HepG2 (cell line): Measurements from ENCODE around the gene MRPL10. TPM values are rescaled to one million over a fixed set of nuclear protein-coding genes. Genes with fewer than 3 reads are reported as not detected.

Source experiments
- ATAC-seq: fragments of 200-7000 bp; cut with Tn5 transposase; 3 replicates; pipeline ENCODE4 v1.9.1; 2020; ENCODE audit warnings: mild to moderate bottlenecking, moderate library complexity
- BruUV-seq: library from RNA; stranded (reverse); fragments of 400-500 nt; replicated peaks from 2 replicates; lab custom pipeline; 2021; lab: Mats Ljungman, UMichigan
- CTCF ChIA-PET: fragments of 300-600 bp; formaldehyde crosslinking; extraction: SDS; loops from one replicate; lab custom pipeline; 2021; ENCODE audit warnings: low total read pairs, inconsistent platforms, low intra/inter-chr PET ratio; lab: Yijun Ruan, JAX
- POLR2A ChIA-PET: fragments of 350-600 bp; sonication (Branson Sonifier 250); formaldehyde crosslinking; loops from one replicate; lab custom pipeline; 2020; ENCODE audit warnings: antibody characterized with exemption, inconsistent platforms; lab: Yijun Ruan, JAX
- DNase-seq: peaks from one replicate; pipeline ENCODE4 v3.0.0-alpha.2; 2015; ENCODE audit warnings: low spot score
- FAIRE-seq: peaks from 3 replicates; lab custom pipeline; 2011; peaks lifted over from hg19 to GRCh38; lab: Jason Lieb, UNC
- H2AFZ ChIP-seq: one replicate; pipeline ENCODE4 v1.6.1; 2011; ENCODE audit warnings: low read length, inconsistent platforms
- H3K27ac ChIP-seq: fragments of 300-600 bp; 3 replicates; pipeline ENCODE4 v1.8.0; 2011; ENCODE audit warnings: mixed run types, mild to moderate bottlenecking, mixed read lengths, low read length, inconsistent platforms; ENCODE audit not compliant: insufficient read depth; ENCODE audit errors: extremely low read length
- H3K27me3 ChIP-seq, 2 experiments: fragments of 200-600 bp in 1 of 2; 2 replicates in 1 of 2; 3 replicates in 1 of 2; pipeline versions ENCODE4 v1.6.0 to v1.8.0; 2011; ENCODE audit warnings: low read length in 2 of 2, mild to moderate bottlenecking in 2 of 2, moderate library complexity in 2 of 2, inconsistent platforms in 1 of 2; ENCODE audit not compliant: insufficient read depth in 2 of 2, control insufficient read depth in 1 of 2
- H3K36me3 ChIP-seq, 2 experiments: fragments of 200-600 bp in 1 of 2; replicated peaks in 1 of 2; 2 replicates in 1 of 2; 3 replicates in 1 of 2; pipeline versions ENCODE4 v1.5.1 to v1.8.0; 2011; ENCODE audit warnings: low read length in 2 of 2, inconsistent platforms in 1 of 2; ENCODE audit not compliant: insufficient read depth in 2 of 2, control insufficient read depth in 1 of 2
- H3K4me1 ChIP-seq: 2 replicates; pipeline ENCODE4 v1.5.1; 2012; ENCODE audit warnings: low read length, inconsistent platforms; ENCODE audit not compliant: insufficient read depth
- H3K4me2 ChIP-seq: 2 replicates; pipeline ENCODE4 v1.6.0; 2011; ENCODE audit warnings: low read depth, low read length, inconsistent platforms
- H3K4me3 ChIP-seq, 3 experiments: fragments of 200-600 bp in 1 of 3; sonication (generic), shearing (Covaris generic) in 1 of 3; replicated peaks in 1 of 3; 2 replicates each; pipeline ENCODE4 v1.5.1; 2011 to 2016; ENCODE audit warnings: low read length in 3 of 3, inconsistent platforms in 2 of 3, low read depth in 2 of 3, mild to moderate bottlenecking in 2 of 3, control low read depth in 1 of 3, mixed read lengths in 1 of 3; ENCODE audit not compliant: insufficient read depth in 1 of 3
- H3K79me2 ChIP-seq: one replicate; pipeline ENCODE4 v1.6.1; 2011; ENCODE audit warnings: low read length, inconsistent platforms; ENCODE audit not compliant: insufficient read depth
- H3K9ac ChIP-seq: 2 replicates; pipeline ENCODE4 v1.6.0; 2011; ENCODE audit warnings: mild to moderate bottlenecking, low read depth, low read length, inconsistent platforms; ENCODE audit not compliant: insufficient read depth
- H3K9me3 ChIP-seq: 2 replicates; pipeline ENCODE4 v1.5.1; 2012; ENCODE audit warnings: mild to moderate bottlenecking, low read length
- H4K20me1 ChIP-seq: 2 replicates; pipeline ENCODE4 v1.6.0; 2011; ENCODE audit warnings: inconsistent platforms, mild to moderate bottlenecking, low read length, moderate library complexity; ENCODE audit not compliant: insufficient read depth
- AKAP8 ChIP-seq: sonication (generic); formaldehyde crosslinking; IDR thresholded peaks from 2 replicates; pipeline ENCODE4 v1.5.1; 2020; ENCODE audit warnings: mild to moderate bottlenecking, missing genetic modification reagents
- KDM1A ChIP-seq: IDR thresholded peaks from 2 replicates; pipeline ENCODE4 v1.6.1; 2016; ENCODE audit warnings: missing compliant biosample characterization
- MAF1 ChIP-seq: sonication (generic); formaldehyde crosslinking; IDR thresholded peaks from 2 replicates; pipeline ENCODE4 v1.5.0; 2020; ENCODE audit warnings: missing genetic modification reagents, borderline replicate concordance
- RELA ChIP-seq: sonication (generic); formaldehyde crosslinking; IDR thresholded peaks from 2 replicates; pipeline ENCODE4 v1.4.0; 2020; ENCODE audit warnings: missing genetic modification reagents
- SCMH1 ChIP-seq: sonication (generic); formaldehyde crosslinking; IDR thresholded peaks from 2 replicates; pipeline ENCODE4 v1.9.0; 2021; ENCODE audit warnings: missing genetic modification reagents, mild to moderate bottlenecking, borderline replicate concordance
- TBX2 ChIP-seq: sonication (generic); formaldehyde crosslinking; IDR thresholded peaks from 2 replicates; pipeline ENCODE4 v1.5.0; 2020; ENCODE audit warnings: missing genetic modification reagents, mild to moderate bottlenecking, borderline replicate concordance
- ZNF225 ChIP-seq: sonication (generic); formaldehyde crosslinking; IDR thresholded peaks from 2 replicates; pipeline ENCODE4 v1.4.0; 2020; ENCODE audit warnings: mild to moderate bottlenecking, missing genetic modification reagents
- ZNF235 ChIP-seq: sonication (generic); formaldehyde crosslinking; IDR thresholded peaks from 2 replicates; pipeline ENCODE4 v1.8.1; 2023; ENCODE audit warnings: mild to moderate bottlenecking, missing genetic modification reagents, borderline replicate concordance
- ZNF264 ChIP-seq: sonication (generic); formaldehyde crosslinking; IDR thresholded peaks from 2 replicates; pipeline ENCODE4 v1.4.0; 2020; ENCODE audit warnings: missing genetic modification reagents
- ZNF674 ChIP-seq: sonication (generic); formaldehyde crosslinking; IDR thresholded peaks from 2 replicates; pipeline ENCODE4 v1.5.0; 2020; ENCODE audit warnings: low read depth, mild to moderate bottlenecking, missing genetic modification reagents
- WGBS: methylation state at CpG from one replicate; pipeline ENCODE4 v1.1.6; 2017; ENCODE audit warnings: low lambda C conversion rate; 5-methylcytosine and 5-hydroxymethylcytosine counted together
- in situ Hi-C: cut with HindIII; loops from 2 replicates; pipeline ENCODE4 v1.10.0; 2017; ENCODE audit warnings: low pct_unique_long_range_greater_than_20kb; ENCODE audit not compliant: extremely low pct_ligation_motif_present
- intact Hi-C: fragments of 100-400 bp; cut with micrococcal nuclease; formaldehyde crosslinking; loops from one replicate; pipeline ENCODE4 v1.10.0; 2022; ENCODE audit not compliant: unreplicated experiment
- polyA plus RNA-seq, 8 experiments: library from polyadenylated mRNA; depleted of rRNA in 3 of 8; stranded (reverse) in 7 of 8; unstranded in 1 of 8; fragments of >200 nt; fragmentation: Illumina TruSeq in 4 of 8; extraction: Trizol in 4 of 8; gene quantifications; 2 replicates each; pipeline versions ENCODE4 v1.2.1 to v1.2.3, GENCODE V29; 2011 to 2016; ENCODE audit warnings: low read depth in 4 of 8, missing spikeins in 1 of 8, mixed read lengths in 1 of 8; ENCODE audit not compliant: insufficient read depth in 1 of 8
- total RNA-seq, 5 experiments: library from RNA; depleted of rRNA; stranded (reverse); fragments of >200 nt; fragmentation: Illumina TruSeq; extraction: Trizol; gene quantifications; 2 replicates each; pipeline ENCODE4 v1.2.3, GENCODE V29; 2016; ENCODE audit warnings: low read depth in 1 of 5
- TF ChIP-seq, protein P1 (sequence below): sonication (generic); formaldehyde crosslinking; IDR thresholded peaks from 2 replicates; pipeline ENCODE4 v1.5.0; 2020; ENCODE audit warnings: mild to moderate bottlenecking, missing genetic modification reagents
- TF ChIP-seq, protein P2 (sequence below): sonication (generic); formaldehyde crosslinking; IDR thresholded peaks from 2 replicates; pipeline ENCODE4 v1.5.0; 2020; ENCODE audit warnings: missing genetic modification reagents, mild to moderate bottlenecking, borderline replicate concordance
- TF ChIP-seq, protein P3 (sequence below): IDR thresholded peaks from 2 replicates; pipeline ENCODE4 v1.6.1; 2016; ENCODE audit warnings: missing biosample characterization, missing genetic modification reagents, low read depth
- TF ChIP-seq, protein P4 (sequence below): sonication (generic); formaldehyde crosslinking; IDR thresholded peaks from 2 replicates; pipeline ENCODE4 v1.5.1; 2020; ENCODE audit warnings: mild to moderate bottlenecking, moderate library complexity, missing genetic modification reagents
- TF ChIP-seq, protein P5 (sequence below): sonication (generic); formaldehyde crosslinking; conservative IDR thresholded peaks from 2 replicates; pipeline ENCODE4 v1.4.0; 2020; ENCODE audit warnings: missing genetic modification reagents

Gene MRPL10
- total and polyA plus RNA-seq, 2 of the 13 experiments (the other 11 are each of a cell fraction or from before 2014, with no cell fraction given) = 56.7 to 149 TPM

DNA sequence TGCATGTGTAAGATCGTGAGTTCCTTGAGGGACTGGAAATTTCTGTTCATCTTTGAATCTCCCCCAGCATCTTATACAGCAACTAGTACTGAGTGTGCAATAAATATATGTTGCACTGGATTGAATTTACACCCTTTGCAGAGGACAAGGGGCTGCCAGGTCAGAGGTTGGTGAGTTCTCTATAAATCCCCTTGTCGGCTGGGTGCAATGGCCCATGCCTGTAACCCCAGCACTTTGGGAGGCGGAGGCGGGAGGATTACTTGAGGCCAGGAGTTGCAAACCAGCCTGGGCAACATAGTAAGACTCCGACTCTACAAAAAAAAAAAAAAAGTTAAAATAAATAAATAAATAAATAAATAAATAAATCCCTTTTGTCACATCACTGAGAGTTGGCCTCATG is 29.0 kb upstream of the MRPL10 start (continued):
- TF ChIP-seq, protein P1, sequence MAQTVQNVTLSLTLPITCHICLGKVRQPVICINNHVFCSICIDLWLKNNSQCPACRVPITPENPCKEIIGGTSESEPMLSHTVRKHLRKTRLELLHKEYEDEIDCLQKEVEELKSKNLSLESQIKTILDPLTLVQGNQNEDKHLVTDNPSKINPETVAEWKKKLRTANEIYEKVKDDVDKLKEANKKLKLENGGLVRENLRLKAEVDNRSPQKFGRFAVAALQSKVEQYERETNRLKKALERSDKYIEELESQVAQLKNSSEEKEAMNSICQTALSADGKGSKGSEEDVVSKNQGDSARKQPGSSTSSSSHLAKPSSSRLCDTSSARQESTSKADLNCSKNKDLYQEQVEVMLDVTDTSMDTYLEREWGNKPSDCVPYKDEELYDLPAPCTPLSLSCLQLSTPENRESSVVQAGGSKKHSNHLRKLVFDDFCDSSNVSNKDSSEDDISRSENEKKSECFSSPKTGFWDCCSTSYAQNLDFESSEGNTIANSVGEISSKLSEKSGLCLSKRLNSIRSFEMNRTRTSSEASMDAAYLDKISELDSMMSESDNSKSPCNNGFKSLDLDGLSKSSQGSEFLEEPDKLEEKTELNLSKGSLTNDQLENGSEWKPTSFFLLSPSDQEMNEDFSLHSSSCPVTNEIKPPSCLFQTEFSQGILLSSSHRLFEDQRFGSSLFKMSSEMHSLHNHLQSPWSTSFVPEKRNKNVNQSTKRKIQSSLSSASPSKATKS = no peak
- no peak for TF ChIP-seq ZNF264 (CRISPR knock-in tag)
- TF ChIP-seq, protein P2, sequence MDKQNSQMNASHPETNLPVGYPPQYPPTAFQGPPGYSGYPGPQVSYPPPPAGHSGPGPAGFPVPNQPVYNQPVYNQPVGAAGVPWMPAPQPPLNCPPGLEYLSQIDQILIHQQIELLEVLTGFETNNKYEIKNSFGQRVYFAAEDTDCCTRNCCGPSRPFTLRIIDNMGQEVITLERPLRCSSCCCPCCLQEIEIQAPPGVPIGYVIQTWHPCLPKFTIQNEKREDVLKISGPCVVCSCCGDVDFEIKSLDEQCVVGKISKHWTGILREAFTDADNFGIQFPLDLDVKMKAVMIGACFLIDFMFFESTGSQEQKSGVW = no peak
- TF ChIP-seq, all 625 proteins: peak for 0

DNA sequence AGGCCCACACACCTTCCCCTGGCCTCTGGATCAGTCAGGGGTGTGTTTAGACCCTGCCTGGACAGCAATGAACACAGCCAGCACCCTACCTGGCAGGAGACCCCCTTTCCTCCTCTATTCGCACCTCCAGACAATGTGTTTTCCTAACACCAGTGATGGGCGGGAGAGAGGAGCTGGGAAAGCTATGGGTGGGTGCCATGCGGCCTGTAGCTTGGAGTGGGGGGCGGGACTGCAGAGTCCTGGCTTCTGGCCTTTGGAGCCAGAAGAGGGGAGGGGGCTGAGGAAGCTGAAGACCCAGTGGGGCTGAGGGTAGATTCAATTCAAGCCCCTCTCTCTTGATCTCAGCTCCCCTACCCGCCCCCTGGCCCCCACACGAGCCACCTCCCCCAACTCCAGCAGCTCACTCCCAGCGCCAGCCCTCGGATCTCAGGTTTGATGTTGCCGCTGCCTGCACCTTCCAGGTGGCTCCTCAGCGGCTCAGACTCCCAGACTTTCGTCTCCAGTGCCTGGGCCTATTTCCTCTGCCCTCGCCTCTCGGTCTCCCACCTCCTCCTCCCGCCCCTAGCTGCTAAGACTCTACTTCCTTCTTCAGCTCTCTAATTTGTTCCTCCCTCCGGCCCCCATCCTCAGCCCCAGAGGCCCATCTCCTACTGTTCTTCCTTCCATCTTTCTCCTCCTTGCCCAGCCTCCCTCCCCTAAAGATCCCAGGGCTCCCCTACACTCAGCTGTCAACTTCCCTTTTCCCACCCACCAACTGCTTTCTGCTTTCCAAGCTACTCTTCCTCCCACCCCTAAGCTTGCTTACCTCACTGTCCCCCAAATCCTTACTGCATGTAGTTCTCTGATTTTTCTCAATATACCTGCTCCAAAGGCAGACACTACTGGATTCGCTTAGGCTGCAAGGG is 26.5 kb upstream of the MRPL10 start:
- no TSS peak for BruUV-seq
- in situ Hi-C loops = no loop called here
- POLR2A ChIA-PET = no interaction called here
- TF ChIP-seq ZNF674 (no peak), ZNF225 (CRISPR knock-in tag) (no peak), SCMH1 (CRISPR knock-in tag) (no peak), ZNF235 (CRISPR knock-in tag) (no peak), TBX2 (no peak), MAF1 (CRISPR knock-in tag) (no peak), AKAP8 (CRISPR knock-in tag) (no peak), RELA (CRISPR knock-in tag) (no peak), KDM1A (no peak)
- TF ChIP-seq, protein P3, sequence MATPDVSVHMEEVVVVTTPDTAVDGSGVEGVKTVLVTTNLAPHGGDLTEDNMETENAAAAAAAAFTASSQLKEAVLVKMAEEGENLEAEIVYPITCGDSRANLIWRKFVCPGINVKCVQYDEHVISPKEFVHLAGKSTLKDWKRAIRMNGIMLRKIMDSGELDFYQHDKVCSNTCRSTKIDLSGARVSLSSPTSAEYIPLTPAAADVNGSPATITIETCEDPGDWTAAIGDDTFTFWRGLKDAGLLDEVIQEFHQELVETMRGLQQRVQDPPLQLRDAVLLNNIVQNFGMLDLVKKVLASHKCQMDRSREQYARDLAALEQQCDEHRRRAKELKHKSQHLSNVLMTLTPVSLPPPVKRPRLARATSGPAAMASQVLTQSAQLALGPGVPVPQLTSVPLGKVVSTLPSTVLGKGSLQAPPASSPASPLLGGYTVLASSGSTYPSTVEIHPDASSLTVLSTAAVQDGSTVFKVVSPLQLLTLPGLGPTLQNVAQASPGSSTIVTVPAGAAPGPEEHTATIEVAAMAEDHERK (CRISPR knock-in tag) = no peak
- TF ChIP-seq, protein P4, sequence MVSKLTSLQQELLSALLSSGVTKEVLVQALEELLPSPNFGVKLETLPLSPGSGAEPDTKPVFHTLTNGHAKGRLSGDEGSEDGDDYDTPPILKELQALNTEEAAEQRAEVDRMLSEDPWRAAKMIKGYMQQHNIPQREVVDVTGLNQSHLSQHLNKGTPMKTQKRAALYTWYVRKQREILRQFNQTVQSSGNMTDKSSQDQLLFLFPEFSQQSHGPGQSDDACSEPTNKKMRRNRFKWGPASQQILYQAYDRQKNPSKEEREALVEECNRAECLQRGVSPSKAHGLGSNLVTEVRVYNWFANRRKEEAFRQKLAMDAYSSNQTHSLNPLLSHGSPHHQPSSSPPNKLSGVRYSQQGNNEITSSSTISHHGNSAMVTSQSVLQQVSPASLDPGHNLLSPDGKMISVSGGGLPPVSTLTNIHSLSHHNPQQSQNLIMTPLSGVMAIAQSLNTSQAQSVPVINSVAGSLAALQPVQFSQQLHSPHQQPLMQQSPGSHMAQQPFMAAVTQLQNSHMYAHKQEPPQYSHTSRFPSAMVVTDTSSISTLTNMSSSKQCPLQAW (CRISPR knock-in tag) = no peak
- TF ChIP-seq, protein P5, sequence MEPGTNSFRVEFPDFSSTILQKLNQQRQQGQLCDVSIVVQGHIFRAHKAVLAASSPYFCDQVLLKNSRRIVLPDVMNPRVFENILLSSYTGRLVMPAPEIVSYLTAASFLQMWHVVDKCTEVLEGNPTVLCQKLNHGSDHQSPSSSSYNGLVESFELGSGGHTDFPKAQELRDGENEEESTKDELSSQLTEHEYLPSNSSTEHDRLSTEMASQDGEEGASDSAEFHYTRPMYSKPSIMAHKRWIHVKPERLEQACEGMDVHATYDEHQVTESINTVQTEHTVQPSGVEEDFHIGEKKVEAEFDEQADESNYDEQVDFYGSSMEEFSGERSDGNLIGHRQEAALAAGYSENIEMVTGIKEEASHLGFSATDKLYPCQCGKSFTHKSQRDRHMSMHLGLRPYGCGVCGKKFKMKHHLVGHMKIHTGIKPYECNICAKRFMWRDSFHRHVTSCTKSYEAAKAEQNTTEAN = no peak

More for the DNA sequence above, 26.5 kb upstream of the MRPL10 start:
- H3K9ac ChIP-seq = no peak overlapping the region
- no peaks in the 10 kb centered on the region for H3K36me3 ChIP-seq
- FAIRE-seq (no peak), DNase-seq (no peak), ATAC-seq (no peak)
- H4K20me1 ChIP-seq = no peaks in the 10 kb centered on the region
- no peaks in the 10 kb centered on the region for H3K79me2 ChIP-seq
- peaks cover 11% of the 10 kb centered on the region for H3K4me1 ChIP-seq
- no peaks in the 10 kb centered on the region for H3K9me3 ChIP-seq
- CTCF ChIA-PET = no interaction called here
- H3K27me3 ChIP-seq = peaks cover 10 to 55% of the 10 kb centered on the region in 2 experiments; a peak in 4 of 5 replicates
- no peak overlapping the region for H3K4me3 ChIP-seq
- H3K4me2 ChIP-seq = no peak overlapping the region
- H2AFZ ChIP-seq = no peak overlapping the region
- WGBS = 39% methylated on average over 15 of the region's 16 CpGs
- intact Hi-C loops = no loop called here
- no peak overlapping the region for H3K27ac ChIP-seq
